MM.1S (cell line): ENCODE results near the gene SIRT7.

Source experiments
- CTCF ChIP-seq: fragments of 300-600 bp; sonication (generic); IDR thresholded peaks from 2 replicates; pipeline ENCODE4 v1.5.1; 2016; ENCODE audit warnings: antibody characterized with exemption, low read length, mixed read lengths
- EZH2phosphoT487 ChIP-seq: fragments of 300-600 bp; sonication (generic); IDR thresholded peaks from 2 replicates; pipeline ENCODE4 v1.6.1; 2018; ENCODE audit warnings: antibody characterized with exemption, low read length

DNA sequence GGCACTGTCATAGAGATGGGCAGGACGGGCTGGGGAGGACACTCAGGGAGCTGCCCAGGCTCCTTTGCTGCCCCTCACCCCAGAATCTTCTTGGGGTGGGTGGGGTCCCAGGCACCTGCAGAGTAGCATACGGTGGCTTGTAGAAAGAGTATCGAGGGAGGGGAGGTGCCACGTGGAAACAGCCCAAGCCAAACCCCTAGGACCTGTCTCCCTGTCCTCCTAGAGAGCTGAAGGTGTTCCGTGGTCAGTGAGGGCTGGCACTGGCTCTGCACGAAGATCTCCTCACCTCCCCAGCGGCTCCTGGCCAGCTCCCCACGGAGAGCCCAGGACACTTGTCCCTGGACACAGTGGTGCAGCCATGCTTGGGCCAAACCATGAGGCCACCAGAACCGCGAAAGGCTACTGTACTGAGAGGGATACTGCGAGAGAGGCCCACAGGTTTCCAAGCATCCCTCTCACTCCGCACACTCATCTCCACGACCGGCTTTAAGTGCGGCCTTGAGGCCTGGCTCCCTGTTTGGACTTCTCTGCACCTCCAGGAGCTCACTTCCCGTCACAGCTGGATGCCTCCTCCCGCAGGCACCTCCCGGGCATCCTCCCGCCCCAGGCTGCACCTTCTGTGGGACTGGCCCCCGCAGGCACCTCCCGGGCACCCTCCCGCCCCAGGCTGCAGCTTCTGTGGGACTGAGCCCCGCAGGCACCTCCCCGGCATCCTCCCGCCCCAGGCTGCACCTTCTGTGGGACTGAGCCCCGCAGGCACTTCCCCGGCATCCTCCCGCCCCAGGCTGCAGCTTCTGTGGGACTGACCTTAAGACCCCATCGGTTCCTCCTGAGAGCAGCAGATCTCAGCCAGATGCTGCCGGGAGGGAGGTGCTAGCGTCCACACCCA, 11.5 kb upstream of the SIRT7 start:
- TF ChIP-seq EZH2phosphoT487 (no peak), CTCF (no peak)
